Non-pigmented ciliary epithelial cell (primary cell): ENCODE results near the gene CCDC112.
"Not testable (repeated sequence)": the region's sequence is repeated elsewhere in the genome, so short reads cannot be mapped to it uniquely, and the experiment has no call there.

ENCODE experiments used
- DNase-seq: peaks from one replicate; pipeline ENCODE4 v3.0.0-alpha.2; 2010; ENCODE audit warnings: low read depth

The CCDC112 gene, protein sequence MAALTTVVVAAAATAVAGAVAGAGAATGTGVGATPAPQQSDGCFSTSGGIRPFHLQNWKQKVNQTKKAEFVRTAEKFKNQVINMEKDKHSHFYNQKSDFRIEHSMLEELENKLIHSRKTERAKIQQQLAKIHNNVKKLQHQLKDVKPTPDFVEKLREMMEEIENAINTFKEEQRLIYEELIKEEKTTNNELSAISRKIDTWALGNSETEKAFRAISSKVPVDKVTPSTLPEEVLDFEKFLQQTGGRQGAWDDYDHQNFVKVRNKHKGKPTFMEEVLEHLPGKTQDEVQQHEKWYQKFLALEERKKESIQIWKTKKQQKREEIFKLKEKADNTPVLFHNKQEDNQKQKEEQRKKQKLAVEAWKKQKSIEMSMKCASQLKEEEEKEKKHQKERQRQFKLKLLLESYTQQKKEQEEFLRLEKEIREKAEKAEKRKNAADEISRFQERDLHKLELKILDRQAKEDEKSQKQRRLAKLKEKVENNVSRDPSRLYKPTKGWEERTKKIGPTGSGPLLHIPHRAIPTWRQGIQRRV

DNA sequence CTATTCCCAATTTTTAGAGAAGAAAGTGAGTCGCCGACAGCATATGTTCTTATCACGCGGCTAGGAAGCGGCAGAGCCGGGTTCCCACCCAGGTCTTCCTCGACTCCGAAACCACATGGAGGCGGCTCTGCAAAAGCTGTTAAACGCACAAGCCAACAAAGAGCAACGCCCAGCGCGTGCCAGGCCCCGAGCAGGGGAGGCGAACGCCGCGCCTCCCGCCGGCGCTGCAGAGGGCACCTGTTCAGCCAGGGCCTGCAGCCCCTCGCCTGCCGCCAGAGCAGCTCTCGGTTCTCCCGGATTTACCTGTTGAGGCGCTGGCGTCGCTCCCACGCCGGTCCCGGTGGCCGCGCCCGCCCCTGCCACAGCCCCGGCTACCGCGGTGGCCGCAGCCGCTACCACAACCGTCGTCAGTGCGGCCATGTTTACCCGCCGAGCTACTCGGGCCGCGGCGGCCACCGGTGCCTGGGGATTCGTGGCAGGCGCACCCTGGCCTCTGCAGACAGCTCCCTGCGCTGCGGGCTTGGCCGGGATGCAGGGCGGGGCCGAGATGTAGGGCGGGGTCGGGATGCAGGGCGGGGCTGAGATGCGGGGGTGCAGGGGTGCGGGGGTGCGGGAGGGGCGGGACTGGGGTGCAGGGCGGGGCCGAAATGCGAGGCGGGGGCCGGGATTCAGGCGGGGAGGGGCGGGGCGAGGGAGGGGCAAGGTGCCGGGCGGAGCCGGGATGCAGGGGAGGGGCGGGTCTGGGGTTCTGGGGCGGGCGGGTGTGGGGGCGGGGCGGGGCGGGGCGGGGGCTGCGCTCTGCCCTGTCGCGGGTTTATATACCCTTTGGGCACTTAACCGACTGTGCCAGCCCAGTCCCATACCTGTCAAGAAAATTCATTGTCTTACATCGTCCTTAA is at the start of gene CCDC112:
CCDC112 (minus strand) TSS at position 531 of the 899 bp plus-strand sequence; CDS start at position 420, 111 bp downstream.
- peak; percentile 24 for DNase-seq

DNA sequence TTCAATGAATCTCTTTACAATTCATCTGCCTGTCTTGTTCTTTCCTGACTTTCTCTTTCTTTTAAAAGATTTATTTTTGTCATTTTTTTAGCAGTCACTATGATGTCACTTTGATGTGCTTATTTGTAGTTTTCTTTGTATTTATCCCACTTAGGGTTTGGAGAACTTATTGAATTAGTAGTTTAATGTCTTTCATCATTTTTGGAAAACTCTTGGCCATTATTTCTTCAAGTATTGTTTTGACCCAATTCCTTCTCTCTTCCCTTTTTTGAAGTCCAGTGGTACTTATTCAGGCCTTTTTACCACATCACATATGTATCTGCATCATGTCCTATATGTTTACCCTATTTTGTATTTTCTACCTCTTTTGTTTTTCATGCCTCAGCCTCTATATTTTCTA is 48.9 kb upstream of the CCDC112 start:
- no peak for DNase-seq

DNA sequence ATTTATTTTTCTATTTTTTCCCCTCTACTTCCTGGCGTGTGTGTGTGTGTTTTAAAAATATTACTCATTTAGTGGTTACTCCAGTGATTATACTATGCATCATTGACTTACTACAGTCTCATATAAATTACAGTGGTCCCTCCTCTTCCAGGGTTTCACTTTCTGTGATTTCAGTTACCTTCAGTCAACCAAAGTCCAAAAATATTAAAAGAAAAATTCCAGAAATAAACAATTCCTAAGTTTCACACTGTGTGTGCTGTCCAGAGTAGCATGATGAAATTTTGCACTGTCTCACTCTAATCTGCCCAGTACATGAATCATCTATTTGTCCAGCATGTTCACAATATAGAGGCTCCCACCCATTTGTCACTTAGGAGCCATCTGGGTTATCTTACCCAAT is 47.4 kb upstream of the CCDC112 start:
- peak; percentile 34 for DNase-seq

DNA sequence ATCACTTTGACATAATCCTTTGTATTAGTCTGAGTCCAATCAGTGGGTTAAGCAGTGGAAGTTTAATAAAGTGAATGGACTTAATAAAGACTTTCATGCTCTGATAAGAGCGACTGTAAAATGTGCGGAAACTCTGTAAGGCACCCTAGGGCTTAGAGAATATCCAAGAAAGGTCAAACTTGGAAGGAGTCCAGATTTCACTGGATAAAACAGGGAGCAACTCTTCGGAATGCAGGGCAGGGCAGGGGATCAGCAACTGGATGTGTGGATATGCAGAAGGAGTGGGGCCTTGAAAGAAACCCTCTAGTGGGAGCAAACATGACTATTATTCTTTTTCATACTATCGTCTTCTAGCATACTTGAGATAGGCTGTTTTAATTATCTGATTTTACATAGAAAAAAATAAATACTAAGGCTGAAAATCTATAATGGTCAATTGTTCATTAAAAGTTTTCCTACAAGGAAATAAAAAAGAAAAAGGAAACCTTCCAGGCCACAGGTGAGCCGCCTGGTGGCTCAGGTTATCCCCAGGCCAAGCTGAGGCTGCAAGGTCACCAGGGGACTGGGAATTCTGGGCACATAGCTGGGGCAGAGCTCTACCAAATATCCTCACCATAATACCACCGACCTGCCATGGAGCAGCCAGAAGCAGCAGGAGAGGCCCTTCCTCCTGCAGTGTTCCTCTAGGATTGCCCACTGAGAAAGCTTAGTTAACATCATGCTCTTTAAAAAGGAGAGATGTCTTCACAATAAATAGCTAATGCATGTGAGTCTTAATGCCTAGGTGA is 46.3 kb upstream of the CCDC112 start:
- no peak for DNase-seq

DNA sequence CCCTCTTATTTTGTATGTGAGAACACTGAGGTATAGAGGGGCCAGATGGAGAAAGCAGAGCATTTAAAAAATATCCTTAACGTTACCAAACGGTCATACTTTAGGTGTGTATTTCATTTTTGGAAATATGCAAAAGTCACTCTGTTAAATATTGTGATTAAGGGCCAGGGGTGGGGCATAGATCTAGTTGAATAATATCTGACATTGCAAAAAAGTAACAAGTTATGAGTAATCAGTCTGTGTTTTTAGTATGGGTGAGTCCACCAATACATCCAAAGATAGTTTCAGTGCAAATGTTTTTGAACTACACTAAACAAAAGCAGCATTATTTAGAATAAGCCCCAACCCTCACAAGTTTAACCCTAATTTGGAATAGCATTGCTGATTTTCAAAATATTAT is 45.3 kb upstream of the CCDC112 start:
- no peak for DNase-seq

DNA sequence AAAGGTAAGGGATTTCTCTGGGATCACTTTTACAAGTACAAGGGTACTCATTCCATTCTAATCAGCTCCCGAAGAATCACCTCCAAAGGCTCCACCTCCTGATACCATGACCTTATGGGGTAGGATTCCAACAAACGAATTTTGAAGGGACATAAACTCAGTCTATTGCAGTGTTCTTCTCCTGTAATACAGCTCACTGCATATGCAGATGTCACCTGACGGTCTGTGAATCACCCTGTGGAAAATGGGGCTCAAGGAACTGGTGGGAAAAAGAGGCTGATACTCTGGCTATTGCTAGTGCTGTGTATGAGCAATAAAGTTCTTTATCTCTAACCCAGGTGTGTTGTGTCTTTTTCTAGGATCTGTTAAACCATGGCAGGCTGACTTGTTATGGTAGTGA is 42.4 kb upstream of the CCDC112 start:
- no peak for DNase-seq

DNA sequence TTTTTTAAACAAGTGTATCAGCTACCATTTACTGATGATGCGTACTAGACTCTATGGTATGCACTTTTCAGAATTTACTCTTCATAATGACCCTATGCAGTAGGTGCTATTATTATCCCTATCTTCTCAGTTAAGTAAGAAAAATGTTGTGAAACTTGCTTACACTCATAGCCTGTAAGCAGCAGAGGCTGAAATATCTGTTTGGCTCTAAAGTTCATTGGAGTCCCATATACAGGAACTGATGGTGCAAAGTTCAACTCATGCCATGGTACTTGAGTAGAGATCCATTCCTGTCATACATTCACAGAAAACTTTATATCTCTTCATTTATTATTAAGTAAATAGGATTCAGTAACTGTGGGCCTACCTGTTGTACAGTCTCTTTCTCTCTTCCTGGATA is 41.4 kb upstream of the CCDC112 start:
- DNase-seq: no peak

DNA sequence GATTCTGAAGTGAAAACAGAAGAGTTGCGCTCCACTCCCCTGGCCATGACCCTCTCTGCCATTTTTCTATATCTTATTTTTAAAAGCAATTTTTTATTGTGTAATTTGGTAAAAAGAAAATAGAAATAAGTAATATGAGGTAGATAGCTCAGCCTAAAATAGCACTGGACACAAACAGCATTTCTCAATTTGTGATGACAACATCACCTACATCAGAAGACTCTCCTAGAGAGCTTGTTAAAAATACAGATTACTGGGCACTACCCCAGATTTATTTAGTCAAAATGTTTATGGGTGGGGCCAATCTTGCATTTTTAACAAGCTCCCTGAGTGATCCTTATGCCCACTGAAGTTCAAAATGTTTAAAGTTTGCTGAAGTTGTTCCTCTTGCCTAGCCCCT is 40.5 kb upstream of the CCDC112 start:
- DNase-seq: no peak

DNA sequence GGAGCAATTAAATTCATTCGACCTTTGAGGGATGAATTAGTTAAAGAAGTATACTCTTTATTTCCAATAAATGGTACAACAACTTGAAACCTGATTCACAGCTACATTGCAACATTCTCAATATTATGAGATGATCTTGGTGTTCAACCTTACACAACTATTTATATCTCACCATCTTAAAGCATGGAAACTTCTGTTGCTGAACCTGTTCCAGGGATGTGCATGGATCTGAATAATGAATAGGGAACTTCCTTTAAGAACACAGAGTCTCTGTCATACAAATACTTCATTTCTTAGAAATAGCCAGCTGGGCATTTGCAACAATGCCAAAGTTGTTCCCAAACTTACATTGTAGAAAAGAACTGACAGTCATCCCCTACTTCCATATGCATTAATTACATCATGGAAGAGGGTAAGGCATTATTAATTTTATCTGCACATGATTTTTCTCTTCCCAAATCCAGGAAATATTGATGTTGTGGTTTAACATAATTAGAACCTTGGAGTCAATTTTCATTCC is 39.8 kb upstream of the CCDC112 start:
- DNase-seq: no peak

DNA sequence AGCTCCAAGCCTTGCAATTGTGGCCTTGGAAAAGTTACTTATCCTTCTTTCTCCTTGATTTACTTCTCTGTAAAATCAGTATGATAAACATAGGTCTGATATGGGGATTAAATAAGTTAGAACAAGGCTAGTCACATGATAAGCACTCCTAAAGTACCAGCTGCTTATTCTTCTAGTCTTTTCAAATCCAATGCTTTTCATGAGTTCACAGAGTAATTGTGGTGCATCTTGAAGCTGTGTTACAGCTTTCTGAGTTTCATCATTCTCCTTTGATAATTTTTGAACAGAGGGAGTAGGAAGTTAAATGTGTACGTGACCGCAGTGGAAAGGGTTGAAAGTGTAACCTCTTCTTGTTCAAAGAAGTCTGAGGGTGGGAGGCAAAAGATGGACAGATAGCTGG is 38.8 kb upstream of the CCDC112 start:
- DNase-seq: no peak

DNA sequence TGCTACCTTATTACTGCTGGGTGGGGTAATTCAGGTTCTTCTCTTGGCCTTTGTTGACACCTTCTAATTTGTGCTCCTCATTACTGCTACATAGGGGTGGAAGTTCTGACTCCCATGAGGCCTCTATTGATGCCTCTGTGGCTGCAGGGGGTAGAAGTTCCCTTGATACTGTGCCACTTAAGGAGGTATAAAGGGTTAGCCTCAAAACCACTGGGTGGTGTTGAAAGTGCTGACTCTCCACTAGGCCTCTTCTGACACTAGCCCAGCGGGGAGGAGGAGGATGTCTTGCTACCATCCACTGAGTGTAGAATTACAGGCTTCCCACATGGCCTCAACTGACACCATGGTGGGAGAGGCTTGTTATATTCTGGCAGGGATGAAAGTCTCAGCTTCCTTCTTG is 36.7 kb upstream of the CCDC112 start:
- DNase-seq: no peak

DNA sequence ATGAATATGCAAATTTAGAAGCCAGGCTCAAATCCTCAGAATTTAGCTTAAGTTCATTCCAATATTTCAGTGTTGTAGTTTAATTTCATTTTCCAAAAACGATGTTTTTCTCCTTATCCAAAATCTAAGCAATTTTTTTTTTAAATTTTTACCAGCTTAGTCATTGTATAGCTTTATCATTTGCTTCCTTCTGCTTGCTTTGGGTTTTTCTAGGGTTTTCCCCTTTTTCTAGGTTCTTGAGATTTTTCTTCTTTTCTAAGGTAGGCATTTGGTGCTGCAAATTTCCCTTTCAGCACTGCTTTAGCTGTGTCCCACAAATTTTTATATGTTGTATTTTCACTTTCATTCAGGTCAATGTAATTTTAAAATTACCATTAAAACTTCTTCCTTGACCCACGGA is 34.4 kb upstream of the CCDC112 start:
- no peak for DNase-seq

DNA sequence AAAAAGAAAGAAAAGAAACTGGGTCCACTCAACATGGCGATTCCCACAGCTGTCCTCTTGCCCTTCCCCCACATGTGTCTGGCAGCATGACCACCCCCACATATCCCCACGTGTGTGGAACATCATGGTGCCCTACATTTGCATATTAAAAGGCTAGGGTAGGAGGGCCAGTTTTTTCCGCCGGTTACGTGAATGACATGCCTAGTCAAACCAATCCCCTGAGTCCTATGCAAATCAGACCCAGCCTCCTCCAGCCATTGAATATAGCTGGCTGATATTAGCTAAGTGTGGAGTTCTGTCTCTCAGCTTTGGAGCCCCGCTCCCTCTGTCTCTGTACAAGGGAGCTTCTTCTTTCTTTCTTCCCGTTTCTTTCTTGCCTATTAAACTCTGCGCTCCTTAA is 33.0 kb upstream of the CCDC112 start:
- DNase-seq: no peak

DNA sequence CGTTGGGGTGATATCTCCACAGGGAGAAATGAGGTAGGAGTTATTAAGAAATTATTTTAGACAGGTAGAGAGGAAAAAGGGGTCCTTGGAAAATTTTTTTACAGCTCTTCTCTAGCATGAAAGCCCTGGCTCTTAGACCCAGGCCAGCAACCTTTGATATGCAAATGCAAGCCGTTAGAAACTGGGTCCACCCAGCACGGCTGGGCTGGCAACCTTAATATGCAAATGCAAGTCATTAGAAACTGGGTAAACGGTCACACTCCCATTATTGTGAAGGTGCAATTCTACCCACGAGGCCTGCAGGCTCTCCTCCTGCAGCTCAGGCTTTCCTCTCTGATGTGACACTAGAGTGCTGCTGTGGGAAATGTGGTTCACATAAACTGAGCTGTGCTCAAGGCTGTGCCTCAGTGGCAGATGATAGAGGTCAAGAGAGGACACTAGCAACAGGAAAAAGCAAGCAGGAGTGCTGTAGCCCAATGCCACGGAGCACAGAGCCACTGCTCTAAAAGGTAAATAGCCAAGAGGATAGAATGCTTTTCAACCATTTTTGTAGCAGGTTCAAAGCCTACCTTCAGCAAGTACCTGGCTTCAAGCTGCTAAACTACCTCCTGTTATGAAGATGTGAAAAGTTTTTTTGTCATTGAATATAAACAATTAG is 32.3 kb upstream of the CCDC112 start:
- not testable (repeated sequence) for DNase-seq

DNA sequence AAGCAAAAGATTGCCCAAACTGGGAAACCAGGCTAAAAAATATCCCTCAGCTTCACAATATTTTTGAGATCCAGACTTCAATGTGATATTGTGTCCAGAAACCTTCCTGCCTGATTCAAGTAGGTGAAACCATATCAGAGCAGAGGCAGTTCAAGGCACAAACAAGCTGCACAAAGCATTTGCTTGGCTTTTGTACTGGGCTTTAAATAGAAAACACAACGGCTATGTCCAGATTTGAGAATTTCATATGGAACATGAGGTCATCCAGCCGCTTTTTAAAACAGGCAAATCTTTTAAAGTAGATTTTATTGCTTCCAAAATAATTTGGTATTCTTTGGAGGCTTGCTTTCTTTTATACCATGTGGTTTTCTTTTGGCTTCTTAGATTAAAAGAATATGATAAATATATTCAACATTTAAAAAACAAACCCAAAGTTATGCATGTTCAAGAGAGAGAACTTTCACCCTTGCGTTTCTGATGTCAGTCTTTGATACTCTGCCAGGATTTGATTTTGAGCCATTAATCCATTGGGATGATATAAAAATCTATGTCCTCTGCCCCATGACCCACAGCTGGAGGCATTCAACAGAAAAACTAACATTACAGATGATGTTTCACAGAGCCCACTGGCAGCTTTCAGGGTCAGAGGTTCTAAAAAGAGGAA is 29.0 kb upstream of the CCDC112 start:
- no peak for DNase-seq

DNA sequence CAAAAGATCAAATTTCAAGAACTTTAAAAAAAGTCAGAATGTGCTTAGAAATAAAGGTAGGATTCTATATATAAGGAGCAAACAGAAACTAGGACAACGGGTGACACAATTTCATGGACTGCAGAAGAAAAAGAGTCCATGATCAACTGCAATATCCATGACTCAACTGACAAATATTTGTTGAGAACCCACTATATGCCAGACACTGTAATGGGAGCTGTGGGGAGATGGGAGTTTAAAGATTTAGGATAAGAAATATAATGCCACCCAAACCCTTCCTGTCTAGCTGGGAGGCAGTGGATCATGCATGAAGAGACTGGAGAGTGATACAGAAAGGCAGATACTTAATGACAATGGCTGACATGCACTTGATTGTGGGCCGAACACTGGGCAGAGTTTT is 27.6 kb upstream of the CCDC112 start:
- no peak for DNase-seq

DNA sequence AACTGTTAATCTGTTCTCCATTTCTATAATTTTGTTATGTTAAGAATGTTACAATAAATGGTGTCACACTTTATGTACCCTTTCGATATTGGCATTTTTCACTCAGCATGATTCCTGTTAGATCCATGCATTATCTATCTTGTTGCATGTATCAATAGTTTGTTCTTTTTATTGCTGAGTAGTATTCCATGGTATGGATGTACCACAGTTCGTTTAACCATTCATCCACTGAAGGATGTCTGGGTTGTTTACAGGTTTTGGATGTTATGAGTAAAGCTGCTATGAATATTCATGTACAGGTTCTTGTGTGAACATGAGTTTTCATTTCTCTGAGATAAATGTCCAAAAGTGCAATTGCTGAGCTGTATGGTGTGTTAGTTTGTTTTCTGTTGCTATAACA is 26.3 kb upstream of the CCDC112 start:
- DNase-seq: no peak

DNA sequence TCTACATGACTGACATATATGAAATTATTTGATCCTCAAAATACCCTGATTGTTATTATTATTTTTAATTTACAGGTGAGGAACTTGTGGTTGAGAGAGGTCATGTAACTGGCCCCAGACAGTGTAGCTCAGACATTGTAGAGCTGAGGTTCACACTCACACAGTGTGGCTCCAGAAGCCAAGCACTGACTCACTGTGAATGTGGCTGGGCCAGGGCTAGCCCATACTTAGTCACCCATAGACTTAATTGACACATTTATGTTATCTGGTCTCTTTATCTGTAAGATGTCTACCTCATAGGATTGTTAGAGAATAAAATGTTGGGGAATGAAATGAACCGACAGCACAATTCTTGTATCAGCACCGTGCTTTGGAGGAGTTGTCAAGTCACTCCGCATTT is 24.9 kb upstream of the CCDC112 start:
- DNase-seq: no peak

DNA sequence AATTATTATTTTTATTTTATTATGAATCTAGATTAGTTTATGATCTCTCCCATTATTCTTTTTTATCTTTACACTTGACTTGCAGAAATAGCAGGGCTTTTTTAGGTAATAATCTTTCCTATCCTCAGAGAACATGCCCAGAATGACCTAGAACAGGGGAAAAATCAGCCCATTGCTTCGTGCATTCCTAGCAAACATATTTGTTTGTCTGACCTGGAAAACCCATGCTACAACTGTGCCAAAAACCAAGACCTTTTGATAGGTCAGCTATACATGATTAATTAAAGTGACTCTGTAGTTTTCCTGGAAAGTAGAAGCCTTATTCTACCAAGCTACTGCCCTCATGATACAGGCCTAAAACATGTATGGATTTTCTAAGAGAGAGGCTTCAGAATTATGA is 24.1 kb upstream of the CCDC112 start:
- DNase-seq: no peak

DNA sequence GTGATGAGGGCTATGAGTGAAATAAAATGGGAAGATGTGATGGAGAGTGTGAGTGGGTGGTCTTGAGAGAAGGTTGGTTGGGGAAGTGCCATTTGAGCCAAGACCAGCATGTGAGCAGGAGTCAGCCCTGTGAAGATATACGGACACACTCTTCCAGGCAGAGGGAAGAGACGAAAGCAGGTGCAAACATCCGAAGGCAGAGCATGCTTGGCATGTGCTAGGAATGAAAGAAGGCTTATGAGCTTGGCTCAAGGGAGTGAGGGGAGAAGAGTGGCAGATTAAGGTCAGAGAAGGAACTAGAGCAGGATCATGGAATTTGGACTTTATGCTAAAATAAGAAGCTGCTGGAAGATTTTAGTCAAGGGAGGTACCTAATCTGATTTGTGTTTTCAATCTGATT is 23.6 kb upstream of the CCDC112 start:
- no peak for DNase-seq

DNA sequence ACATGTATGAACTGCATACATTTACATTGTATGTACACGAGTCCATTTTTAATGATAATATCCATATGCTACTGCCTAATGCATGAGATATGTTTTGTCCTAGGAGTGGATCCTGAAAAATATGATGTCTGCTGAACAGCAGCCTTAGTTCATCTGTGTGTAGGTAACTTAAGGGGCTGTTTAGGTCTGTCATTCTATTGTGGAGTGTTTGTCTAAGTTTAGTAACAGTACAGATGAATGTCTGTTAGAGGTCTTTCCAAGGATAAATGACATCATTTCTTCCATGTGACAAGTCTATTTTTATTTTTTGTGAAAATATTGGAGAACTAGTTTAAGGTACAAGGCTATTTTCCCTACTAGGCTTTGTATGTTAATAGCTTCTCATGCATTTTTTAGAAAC is 22.6 kb upstream of the CCDC112 start:
- no peak for DNase-seq
